Measurements from ENCODE around the gene SEMA3B.

DNA sequence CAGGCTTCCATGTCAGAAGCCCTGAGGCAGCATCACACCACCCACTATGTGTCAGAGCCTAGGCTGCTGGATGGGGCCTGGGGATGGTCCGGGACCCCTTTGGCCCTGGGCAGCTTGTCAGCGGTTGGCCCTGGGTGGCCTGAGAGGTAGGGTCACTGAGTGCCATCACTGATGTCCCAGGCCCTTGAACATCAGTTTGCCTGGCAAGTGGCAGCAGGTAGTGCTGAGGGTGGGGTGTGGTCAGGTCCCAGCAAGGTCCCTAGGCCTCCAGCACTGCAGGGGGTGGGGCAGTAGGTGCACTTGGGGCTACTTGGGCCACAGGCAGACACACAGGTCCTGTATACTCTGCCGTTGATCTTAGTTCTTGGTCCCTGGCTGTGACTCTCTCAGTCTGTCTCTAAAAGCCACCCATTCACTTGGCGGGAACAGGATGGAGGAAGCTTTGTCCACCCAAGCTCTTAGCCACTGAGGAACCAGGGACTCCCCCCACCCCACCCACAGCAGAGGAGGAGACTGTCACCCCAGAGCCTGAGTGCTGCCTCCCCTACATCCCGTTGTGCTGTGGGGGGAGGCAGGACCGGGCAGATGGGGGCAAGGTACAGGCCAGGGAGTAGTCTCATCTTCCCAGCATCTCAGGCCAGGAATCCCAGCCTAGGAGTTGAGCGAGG is 27.1 kb upstream of the SEMA3B start:
- TF ChIP-seq RAD21 (IDR thresholded peaks at IDR 0.05; ENCODE audit: low read length): no peak
- TF ChIP-seq, protein P1, sequence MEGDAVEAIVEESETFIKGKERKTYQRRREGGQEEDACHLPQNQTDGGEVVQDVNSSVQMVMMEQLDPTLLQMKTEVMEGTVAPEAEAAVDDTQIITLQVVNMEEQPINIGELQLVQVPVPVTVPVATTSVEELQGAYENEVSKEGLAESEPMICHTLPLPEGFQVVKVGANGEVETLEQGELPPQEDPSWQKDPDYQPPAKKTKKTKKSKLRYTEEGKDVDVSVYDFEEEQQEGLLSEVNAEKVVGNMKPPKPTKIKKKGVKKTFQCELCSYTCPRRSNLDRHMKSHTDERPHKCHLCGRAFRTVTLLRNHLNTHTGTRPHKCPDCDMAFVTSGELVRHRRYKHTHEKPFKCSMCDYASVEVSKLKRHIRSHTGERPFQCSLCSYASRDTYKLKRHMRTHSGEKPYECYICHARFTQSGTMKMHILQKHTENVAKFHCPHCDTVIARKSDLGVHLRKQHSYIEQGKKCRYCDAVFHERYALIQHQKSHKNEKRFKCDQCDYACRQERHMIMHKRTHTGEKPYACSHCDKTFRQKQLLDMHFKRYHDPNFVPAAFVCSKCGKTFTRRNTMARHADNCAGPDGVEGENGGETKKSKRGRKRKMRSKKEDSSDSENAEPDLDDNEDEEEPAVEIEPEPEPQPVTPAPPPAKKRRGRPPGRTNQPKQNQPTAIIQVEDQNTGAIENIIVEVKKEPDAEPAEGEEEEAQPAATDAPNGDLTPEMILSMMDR (conservative IDR thresholded peaks at IDR 0.05; ENCODE audit: low read depth, low read length): no peak
- TF ChIP-seq RFX5 (IDR thresholded peaks at IDR 0.05; ENCODE audit: low read depth, low read length): no peak
- TF ChIP-seq, protein P2, sequence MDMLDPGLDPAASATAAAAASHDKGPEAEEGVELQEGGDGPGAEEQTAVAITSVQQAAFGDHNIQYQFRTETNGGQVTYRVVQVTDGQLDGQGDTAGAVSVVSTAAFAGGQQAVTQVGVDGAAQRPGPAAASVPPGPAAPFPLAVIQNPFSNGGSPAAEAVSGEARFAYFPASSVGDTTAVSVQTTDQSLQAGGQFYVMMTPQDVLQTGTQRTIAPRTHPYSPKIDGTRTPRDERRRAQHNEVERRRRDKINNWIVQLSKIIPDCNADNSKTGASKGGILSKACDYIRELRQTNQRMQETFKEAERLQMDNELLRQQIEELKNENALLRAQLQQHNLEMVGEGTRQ (IDR thresholded peaks at IDR 0.05; ENCODE audit: low read depth, low read length): no peak
- no peak for TF ChIP-seq POLR2A (IDR thresholded peaks at IDR 0.05; ENCODE audit: low read depth, low read length)
- TF ChIP-seq CEBPB (IDR thresholded peaks at IDR 0.05; ENCODE audit: low read depth, low read length): no peak
- TF ChIP-seq CHD1 (IDR thresholded peaks at IDR 0.05; ENCODE audit: low read depth, low read length): no peak
- no peak for TF ChIP-seq FOS (IDR thresholded peaks at IDR 0.05; ENCODE audit: low read depth, low read length)
- TF ChIP-seq MAZ (IDR thresholded peaks at IDR 0.05; ENCODE audit: borderline replicate concordance, low read depth, low read length): no peak
- no peak for TF ChIP-seq NFE2L2 (IDR thresholded peaks at IDR 0.05; ENCODE audit: low read depth, low read length)
- no peak for TF ChIP-seq BHLHE40 (IDR thresholded peaks at IDR 0.05; ENCODE audit: low read depth, low read length)
- no peak for TF ChIP-seq SMC3 (IDR thresholded peaks at IDR 0.05; ENCODE audit: low read depth, low read length)
- TF ChIP-seq, protein P3, sequence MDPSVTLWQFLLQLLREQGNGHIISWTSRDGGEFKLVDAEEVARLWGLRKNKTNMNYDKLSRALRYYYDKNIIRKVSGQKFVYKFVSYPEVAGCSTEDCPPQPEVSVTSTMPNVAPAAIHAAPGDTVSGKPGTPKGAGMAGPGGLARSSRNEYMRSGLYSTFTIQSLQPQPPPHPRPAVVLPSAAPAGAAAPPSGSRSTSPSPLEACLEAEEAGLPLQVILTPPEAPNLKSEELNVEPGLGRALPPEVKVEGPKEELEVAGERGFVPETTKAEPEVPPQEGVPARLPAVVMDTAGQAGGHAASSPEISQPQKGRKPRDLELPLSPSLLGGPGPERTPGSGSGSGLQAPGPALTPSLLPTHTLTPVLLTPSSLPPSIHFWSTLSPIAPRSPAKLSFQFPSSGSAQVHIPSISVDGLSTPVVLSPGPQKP (IDR thresholded peaks at IDR 0.05; ENCODE audit: borderline replicate concordance, low read depth, low read length): no peak
